ENCODE data around the gene PPT2.

DNA sequence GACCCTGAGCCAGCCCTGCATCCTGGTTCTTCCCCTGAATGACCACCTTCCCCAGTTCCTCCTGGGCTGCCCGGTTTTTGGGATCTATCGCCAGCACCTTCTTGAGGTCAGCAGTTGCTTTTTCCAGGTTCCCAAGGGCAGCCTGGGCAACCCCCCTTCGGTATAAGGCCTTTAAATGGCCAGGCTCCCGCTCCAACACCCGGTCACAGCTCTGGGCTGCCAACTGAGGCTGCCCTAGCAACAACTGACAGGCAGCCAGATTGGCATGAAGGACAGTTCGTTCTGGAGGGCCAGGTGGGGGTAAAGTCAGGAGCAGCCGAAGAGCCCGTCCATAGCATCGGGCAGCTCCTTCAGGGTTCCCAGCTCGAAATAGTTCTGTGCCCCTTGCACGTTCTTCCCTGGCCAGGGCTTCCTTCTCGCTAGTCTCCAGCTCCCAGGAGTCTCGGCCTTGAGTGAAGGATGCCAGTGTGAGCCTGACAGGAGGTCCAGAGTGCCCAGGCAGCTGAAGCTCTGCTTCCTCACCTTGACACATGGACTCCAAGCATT lies 25.1 kb upstream of the PPT2 start:
- TF ChIP-seq CTCF (IDR thresholded peaks at IDR 0.05) (no peak), POLR2A (IDR thresholded peaks at IDR 0.05) (no peak)
